Calu3 (cell line): ENCODE measurements around the gene LIF. TPM values are rescaled to one million over a fixed set of nuclear protein-coding genes. Genes with fewer than 3 reads are reported as not detected.

ENCODE experiments used
- BruUV-seq: library from RNA; stranded (reverse); fragments of 400-500 nt; replicated peaks from 2 replicates; lab custom pipeline; 2021; lab: Mats Ljungman, UMichigan
- CTCF ChIA-PET: fragments of 300-600 bp; sonication (Branson Sonifier 250); formaldehyde crosslinking; loops from one replicate; lab custom pipeline; 2022; ENCODE audit warnings: antibody characterized with exemption; lab: Charles Lee
- DNase-seq: peaks from one replicate; pipeline ENCODE4 v3.0.0; 2022
- H3K27ac Mint-ChIP-seq: one replicate; pipeline ENCODE4 v1.8.0; 2022; ENCODE audit warnings: mixed read lengths; ENCODE audit not compliant: unreplicated experiment
- H3K27me3 Mint-ChIP-seq: one replicate; pipeline ENCODE4 v1.8.0; 2022; ENCODE audit warnings: mixed read lengths; ENCODE audit not compliant: unreplicated experiment
- H3K36me3 Mint-ChIP-seq: one replicate; pipeline ENCODE4 v1.8.0; 2022; ENCODE audit warnings: mild to moderate bottlenecking, moderate library complexity, mixed read lengths; ENCODE audit not compliant: insufficient read depth, unreplicated experiment
- H3K4me1 Mint-ChIP-seq: one replicate; pipeline ENCODE4 v1.8.0; 2022; ENCODE audit warnings: mild to moderate bottlenecking, low read depth, mixed read lengths; ENCODE audit not compliant: unreplicated experiment
- H3K4me3 Mint-ChIP-seq: one replicate; pipeline ENCODE4 v1.8.0; 2022; ENCODE audit warnings: mild to moderate bottlenecking, low read depth, moderate library complexity, mixed read lengths; ENCODE audit not compliant: unreplicated experiment
- H3K9me3 Mint-ChIP-seq: one replicate; pipeline ENCODE4 v1.8.0; 2022; ENCODE audit warnings: low read depth, mixed read lengths; ENCODE audit not compliant: unreplicated experiment
- intact Hi-C: fragments of 100-400 bp; cut with micrococcal nuclease; formaldehyde crosslinking; loops from one replicate; pipeline ENCODE4 v1.10.0; 2022; ENCODE audit not compliant: unreplicated experiment
- total RNA-seq: library from RNA; stranded (reverse); gene quantifications from 2 replicates; pipeline ENCODE4 v1.2.3, GENCODE V29; 2022
- TF ChIP-seq, protein P1 (sequence below): fragments of 200-600 bp; IDR thresholded peaks from one replicate; pipeline ENCODE4 v1.8.0; 2022; ENCODE audit warnings: antibody characterized with exemption; ENCODE audit not compliant: unreplicated experiment

LIF gene
- total RNA-seq, 1 experiment from 2014 or later: 260 TPM

GRCh38 chr22:30262112-30262511 is 15.6 kb upstream of the LIF start:
- Mint-ChIP-seq H3K36me3 (peaks cover 18% of the 10 kb centered on the region), H3K27me3 (no peaks in the 10 kb centered on the region), H3K9me3 (no peaks in the 10 kb centered on the region), H3K4me3 (no peak overlapping the region), H3K4me1 (peaks cover 57% of the 10 kb centered on the region), H3K27ac (no peak overlapping the region)
- no TSS peak for BruUV-seq
- TF ChIP-seq, protein P1, sequence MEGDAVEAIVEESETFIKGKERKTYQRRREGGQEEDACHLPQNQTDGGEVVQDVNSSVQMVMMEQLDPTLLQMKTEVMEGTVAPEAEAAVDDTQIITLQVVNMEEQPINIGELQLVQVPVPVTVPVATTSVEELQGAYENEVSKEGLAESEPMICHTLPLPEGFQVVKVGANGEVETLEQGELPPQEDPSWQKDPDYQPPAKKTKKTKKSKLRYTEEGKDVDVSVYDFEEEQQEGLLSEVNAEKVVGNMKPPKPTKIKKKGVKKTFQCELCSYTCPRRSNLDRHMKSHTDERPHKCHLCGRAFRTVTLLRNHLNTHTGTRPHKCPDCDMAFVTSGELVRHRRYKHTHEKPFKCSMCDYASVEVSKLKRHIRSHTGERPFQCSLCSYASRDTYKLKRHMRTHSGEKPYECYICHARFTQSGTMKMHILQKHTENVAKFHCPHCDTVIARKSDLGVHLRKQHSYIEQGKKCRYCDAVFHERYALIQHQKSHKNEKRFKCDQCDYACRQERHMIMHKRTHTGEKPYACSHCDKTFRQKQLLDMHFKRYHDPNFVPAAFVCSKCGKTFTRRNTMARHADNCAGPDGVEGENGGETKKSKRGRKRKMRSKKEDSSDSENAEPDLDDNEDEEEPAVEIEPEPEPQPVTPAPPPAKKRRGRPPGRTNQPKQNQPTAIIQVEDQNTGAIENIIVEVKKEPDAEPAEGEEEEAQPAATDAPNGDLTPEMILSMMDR: no peak
- no peak for DNase-seq
- CTCF ChIA-PET: no interaction called here
- intact Hi-C loops: no loop called here

DNA sequence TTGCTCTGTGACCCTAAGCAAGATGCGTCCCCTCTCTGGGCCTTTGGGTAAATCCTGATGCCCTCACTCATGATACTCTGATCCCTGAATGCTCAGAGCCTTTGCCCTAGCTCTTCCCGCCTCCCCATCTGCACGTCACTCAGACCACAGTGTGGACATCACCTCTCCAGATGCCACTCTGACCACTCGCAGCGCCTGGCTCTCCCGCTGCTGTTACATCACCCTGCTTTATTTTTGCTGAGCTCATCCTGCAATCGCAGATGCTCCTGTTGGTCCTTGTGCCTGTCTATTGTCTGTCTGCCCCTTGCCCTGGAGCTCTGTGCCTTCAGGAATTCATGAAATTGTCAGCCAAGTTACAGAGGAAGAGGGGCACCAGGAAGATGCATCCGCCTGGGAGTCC is 14.6 kb upstream of the LIF start:
- Mint-ChIP-seq H3K27ac (no peak overlapping the region), H3K9me3 (no peaks in the 10 kb centered on the region), H3K4me1 (peaks cover 62% of the 10 kb centered on the region), H3K4me3 (no peak overlapping the region), H3K36me3 (peaks cover 27% of the 10 kb centered on the region), H3K27me3 (no peaks in the 10 kb centered on the region)
- TF ChIP-seq, protein P1: no peak
- CTCF ChIA-PET: interaction anchor here (0.9 kb wide), 1 partner anchor 27 kb away, joined by 3 read pairs; no protein-coding TSS in a partner anchor
- no TSS peak for BruUV-seq
- no peak for DNase-seq
- intact Hi-C loops: no loop called here

DNA sequence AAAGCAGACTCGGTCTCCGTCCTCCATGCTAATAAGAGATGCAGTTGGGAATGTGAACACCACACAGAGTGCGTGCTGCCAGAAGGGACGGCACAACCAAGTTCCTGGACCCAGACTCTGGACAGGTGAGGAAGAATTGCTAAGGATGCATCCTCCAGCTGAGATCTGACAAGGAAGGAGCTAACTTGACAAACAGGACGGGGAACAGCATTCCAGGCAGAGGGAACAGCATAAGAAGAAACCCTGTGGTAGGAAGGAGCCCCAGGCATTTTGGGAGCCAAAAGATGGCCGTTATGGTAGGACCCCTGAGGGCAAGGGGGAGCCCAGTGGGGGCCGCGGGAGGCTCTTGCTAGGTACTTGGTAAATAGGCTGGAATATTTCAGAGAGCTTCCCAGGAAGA is 14.1 kb upstream of the LIF start:
- no TSS peak for BruUV-seq
- Mint-ChIP-seq H3K27ac (no peak overlapping the region), H3K36me3 (peaks cover 32% of the 10 kb centered on the region), H3K27me3 (no peaks in the 10 kb centered on the region), H3K9me3 (no peaks in the 10 kb centered on the region), H3K4me3 (no peak overlapping the region), H3K4me1 (peaks cover 66% of the 10 kb centered on the region)
- TF ChIP-seq, protein P1: no peak
- intact Hi-C loops: no loop called here
- no peak for DNase-seq
- CTCF ChIA-PET: interaction anchor here (0.9 kb wide), 1 partner anchor 27 kb away, joined by 3 read pairs; no protein-coding TSS in a partner anchor

GRCh38 chr22:30260276-30260675 is 13.7 kb upstream of the LIF start:
- no peaks in the 10 kb centered on the region for H3K27me3 Mint-ChIP-seq
- no peak overlapping the region for H3K27ac Mint-ChIP-seq
- BruUV-seq: no TSS peak
- peaks cover 36% of the 10 kb centered on the region for H3K36me3 Mint-ChIP-seq
- intact Hi-C loops: no loop called here
- CTCF ChIA-PET: interaction anchor here (1.4 kb wide), 1 partner anchor 28 kb away, joined by 4 read pairs; no protein-coding TSS in a partner anchor
- TF ChIP-seq, protein P1: no peak
- H3K4me1 Mint-ChIP-seq: peaks cover 70% of the 10 kb centered on the region
- no peak overlapping the region for H3K4me3 Mint-ChIP-seq
- DNase-seq: no peak
- no peaks in the 10 kb centered on the region for H3K9me3 Mint-ChIP-seq
